Activated CD4-positive, alpha-beta T cell treated with anti-CD3 and anti-CD28 coated beads, Interleukin-2, amount 10 ng/mL, durations not matched to agents 7 days and 5 days (primary cell): ENCODE results near the gene SORL1. TPM values are rescaled to one million over a fixed set of nuclear protein-coding genes. Genes with fewer than 3 reads are reported as not detected.
A peak's percentile ranks its signal among the peaks of the same experiment; 100 is the strongest.

ENCODE experiments used
- CTCF ChIA-PET: fragments of 350-600 bp; sonication (Branson Sonifier 250); formaldehyde crosslinking; loops from one replicate; lab custom pipeline; 2021; ENCODE audit warnings: antibody characterized with exemption; lab: Charles Lee
- POLR2A ChIA-PET: fragments of 350-600 bp; sonication (Branson Sonifier 250); formaldehyde crosslinking; loops from one replicate; lab custom pipeline; 2021; ENCODE audit warnings: antibody characterized with exemption; lab: Charles Lee
- DNase-seq: peaks from one replicate; pipeline ENCODE4 v3.0.0-alpha.2; 2020
- H3K27ac Mint-ChIP-seq: one replicate; pipeline ENCODE4 v1.8.0; 2021; ENCODE audit warnings: mild to moderate bottlenecking, moderate library complexity, mixed read lengths
- H3K27me3 Mint-ChIP-seq: one replicate; pipeline ENCODE4 v1.8.0; 2021; ENCODE audit warnings: mixed read lengths
- H3K36me3 Mint-ChIP-seq: one replicate; pipeline ENCODE4 v1.8.0; 2021; ENCODE audit warnings: low read depth, mixed read lengths
- H3K4me1 Mint-ChIP-seq: one replicate; pipeline ENCODE4 v1.8.0; 2021; ENCODE audit warnings: mixed read lengths
- H3K4me3 Mint-ChIP-seq: one replicate; pipeline ENCODE4 v1.8.0; 2021; ENCODE audit warnings: mild to moderate bottlenecking, moderate library complexity, mixed read lengths
- H3K9me3 Mint-ChIP-seq: one replicate; pipeline ENCODE4 v1.8.0; 2021; ENCODE audit warnings: mixed read lengths
- total RNA-seq, 2 experiments: library from RNA; stranded (reverse); gene quantifications; one replicate each; pipeline ENCODE4 v1.2.3, GENCODE V29; 2021

Gene SORL1
- total RNA-seq, 2 experiments from 2014 or later: 197 to 207 TPM

- Mint-ChIP-seq H3K4me3 (no peak overlapping the region), H3K4me1 (peaks cover 75% of the 10 kb centered on the region), H3K9me3 (peaks cover 3% of the 10 kb centered on the region), H3K27me3 (no peaks in the 10 kb centered on the region), H3K36me3 (peaks cover 60% of the 10 kb centered on the region), H3K27ac (peak overlapping the region; percentile 87)
- CTCF ChIA-PET: interaction anchor here (0.5 to 1.3 kb wide), 2 partner anchors 19 to 1544 kb away, joined by 4 read pairs; no protein-coding TSS in a partner anchor
- POLR2A ChIA-PET: no interaction called here
- no peak for DNase-seq
Measured at GRCh38 chr11:121446752-121447156, 5.4 kb upstream of the SORL1 start.

- ChIA-PET CTCF (interaction anchor here (0.8 kb wide), 1 partner anchor 12 kb away, joined by 4 read pairs; no protein-coding TSS in a partner anchor), POLR2A (no interaction called here)
- DNase-seq: no peak
- Mint-ChIP-seq H3K36me3 (peaks cover 61% of the 10 kb centered on the region), H3K9me3 (peaks cover 3% of the 10 kb centered on the region), H3K4me1 (peaks cover 75% of the 10 kb centered on the region), H3K27me3 (no peaks in the 10 kb centered on the region), H3K4me3 (no peak overlapping the region), H3K27ac (peak overlapping the region; percentile 94)
Measured at GRCh38 chr11:121448011-121448410, 4.1 kb upstream of the SORL1 start.

- Mint-ChIP-seq H3K27ac (peak overlapping the region; percentile 94), H3K27me3 (no peaks in the 10 kb centered on the region), H3K4me3 (peak overlapping the region; percentile 63), H3K4me1 (peaks cover 75% of the 10 kb centered on the region), H3K36me3 (peaks cover 65% of the 10 kb centered on the region), H3K9me3 (peaks cover 3% of the 10 kb centered on the region)
- no peak for DNase-seq
- ChIA-PET CTCF (interaction anchor here (1.4 to 4.9 kb wide), 3 partner anchors 10 to 20 kb away, joined by 5 to 27 read pairs (median 14); no protein-coding TSS in a partner anchor), POLR2A (no interaction called here)
Measured at GRCh38 chr11:121448431-121448941, 3.6 kb upstream of the SORL1 start.

GRCh38 chr11:121449123-121449522 lies 3.0 kb upstream of the SORL1 start:
- Mint-ChIP-seq H3K9me3 (peaks cover 3% of the 10 kb centered on the region), H3K4me3 (peak overlapping the region; percentile 63), H3K36me3 (peaks cover 66% of the 10 kb centered on the region), H3K27me3 (no peaks in the 10 kb centered on the region), H3K4me1 (peaks cover 74% of the 10 kb centered on the region), H3K27ac (peak overlapping the region; percentile 94)
- POLR2A ChIA-PET: no interaction called here
- peak; percentile 60 for DNase-seq
- CTCF ChIA-PET: interaction anchor here (0.6 to 4.9 kb wide), 4 partner anchors 10 to 21 kb away, joined by 3 to 27 read pairs (median 10); no protein-coding TSS in a partner anchor

GRCh38 chr11:121449626-121450025 lies 2.5 kb upstream of the SORL1 start:
- ChIA-PET POLR2A (interaction anchor here (1.2 kb wide), 1 partner anchor 32 kb away, joined by 3 read pairs; no protein-coding TSS in a partner anchor), CTCF (interaction anchor here (0.6 to 4.9 kb wide), 6 partner anchors 9 to 92 kb away, joined by 3 to 27 read pairs (median 6); no protein-coding TSS in a partner anchor)
- peaks cover 67% of the 10 kb centered on the region for H3K36me3 Mint-ChIP-seq
- peak overlapping the region; percentile 63 for H3K4me3 Mint-ChIP-seq
- H3K27me3 Mint-ChIP-seq: no peaks in the 10 kb centered on the region
- peaks cover 75% of the 10 kb centered on the region for H3K4me1 Mint-ChIP-seq
- peak overlapping the region; percentile 94 for H3K27ac Mint-ChIP-seq
- no peak for DNase-seq
- H3K9me3 Mint-ChIP-seq: peaks cover 3% of the 10 kb centered on the region

GRCh38 chr11:121450401-121450800 lies 1.7 kb upstream of the SORL1 start:
- ChIA-PET POLR2A (interaction anchor here (1.0 to 1.5 kb wide), 3 partner anchors 14 to 33 kb away, joined by 3 to 5 read pairs (median 4); no protein-coding TSS in a partner anchor), CTCF (interaction anchor here (0.7 to 4.9 kb wide), 9 partner anchors 10 to 140 kb away, joined by 3 to 27 read pairs (median 6); no protein-coding TSS in a partner anchor)
- Mint-ChIP-seq H3K36me3 (peaks cover 69% of the 10 kb centered on the region), H3K27me3 (no peaks in the 10 kb centered on the region), H3K4me1 (peaks cover 75% of the 10 kb centered on the region), H3K4me3 (peak overlapping the region; percentile 76), H3K9me3 (peaks cover 3% of the 10 kb centered on the region), H3K27ac (peak overlapping the region; percentile 94)
- peak; percentile 65 for DNase-seq

GRCh38 chr11:121451178-121451985 lies 732 bp upstream of the SORL1 start:
- H3K27me3 Mint-ChIP-seq: no peaks in the 10 kb centered on the region

GRCh38 chr11:121452609-121453150 lies 566 bp downstream of the SORL1 start, which contains the start of gene SORL1-AS1:
SORL1-AS1 (minus strand) TSS chr11:121452967.
- CTCF ChIA-PET: interaction anchor here (0.7 to 4.9 kb wide), 5 partner anchors 9 to 86 kb away, joined by 3 to 27 read pairs (median 4); no protein-coding TSS in a partner anchor
- H3K4me3 Mint-ChIP-seq: peak within 1 kb of the TSS; percentile 91
- H3K36me3 Mint-ChIP-seq: peaks cover 70% of the 10 kb centered on the region
- H3K27ac Mint-ChIP-seq: peak within 1 kb of the TSS; percentile 94
- peaks cover 73% of the 10 kb centered on the region for H3K4me1 Mint-ChIP-seq
- no peaks in the 10 kb centered on the region for H3K27me3 Mint-ChIP-seq
- POLR2A ChIA-PET: interaction anchor here (0.7 to 0.8 kb wide), 2 partner anchors 20 to 36 kb away, joined by 3 to 5 read pairs; no protein-coding TSS in a partner anchor
- peaks cover 3% of the 10 kb centered on the region for H3K9me3 Mint-ChIP-seq
- DNase-seq: peak; percentile 53

More at GRCh38 chr11:121451178-121451985, 732 bp upstream of the SORL1 start:
- peak; percentile 45 for DNase-seq
- CTCF ChIA-PET: interaction anchor here (0.7 to 4.9 kb wide), 19 partner anchors 8 to 160 kb away, joined by 3 to 27 read pairs (median 4); no protein-coding TSS in a partner anchor
- Mint-ChIP-seq H3K36me3 (peaks cover 67% of the 10 kb centered on the region), H3K9me3 (peaks cover 3% of the 10 kb centered on the region), H3K4me3 (peak overlapping the region; percentile 76), H3K27ac (peak overlapping the region; percentile 94), H3K4me1 (peaks cover 73% of the 10 kb centered on the region)
- POLR2A ChIA-PET: interaction anchor here (0.8 to 1.5 kb wide), 3 partner anchors 13 to 32 kb away, joined by 3 to 5 read pairs (median 4); no protein-coding TSS in a partner anchor

- H3K27ac Mint-ChIP-seq: peak overlapping the region; percentile 94
- peak overlapping the region; percentile 91 for H3K4me3 Mint-ChIP-seq
- peaks cover 70% of the 10 kb centered on the region for H3K36me3 Mint-ChIP-seq
- no peak for DNase-seq
- ChIA-PET CTCF (interaction anchor here (0.7 to 1.8 kb wide), 2 partner anchors 11 to 22 kb away, joined by 3 to 4 read pairs; no protein-coding TSS in a partner anchor), POLR2A (no interaction called here)
- no peaks in the 10 kb centered on the region for H3K27me3 Mint-ChIP-seq
- H3K4me1 Mint-ChIP-seq: peaks cover 73% of the 10 kb centered on the region
- no peaks in the 10 kb centered on the region for H3K9me3 Mint-ChIP-seq
Measured at GRCh38 chr11:121453589-121454299, 1.6 kb downstream of the SORL1 start.

- CTCF ChIA-PET: interaction anchor here (1.8 kb wide), 1 partner anchor 10 kb away, joined by 4 read pairs; no protein-coding TSS in a partner anchor
- H3K9me3 Mint-ChIP-seq: no peaks in the 10 kb centered on the region
Measured at GRCh38 chr11:121455115-121455514, 3.0 kb downstream of the SORL1 start.

GRCh38 chr11:121456151-121456550 lies 4.0 kb downstream of the SORL1 start:
- H3K27me3 Mint-ChIP-seq: no peaks in the 10 kb centered on the region
- H3K27ac Mint-ChIP-seq: no peak overlapping the region
- H3K4me1 Mint-ChIP-seq: peaks cover 73% of the 10 kb centered on the region
- ChIA-PET POLR2A (no interaction called here), CTCF (interaction anchor here (0.6 to 1.0 kb wide), 3 partner anchors 21 to 40 kb away, joined by 3 to 4 read pairs (median 3); no protein-coding TSS in a partner anchor)
- no peak for DNase-seq
- H3K9me3 Mint-ChIP-seq: no peaks in the 10 kb centered on the region
- peak overlapping the region; percentile 52 for H3K4me3 Mint-ChIP-seq
- H3K36me3 Mint-ChIP-seq: peaks cover 81% of the 10 kb centered on the region

More at GRCh38 chr11:121455115-121455514, 3.0 kb downstream of the SORL1 start:
- no peak for DNase-seq
- Mint-ChIP-seq H3K27ac (peak overlapping the region; percentile 94), H3K4me1 (peaks cover 73% of the 10 kb centered on the region), H3K4me3 (peak overlapping the region; percentile 91), H3K36me3 (peaks cover 80% of the 10 kb centered on the region), H3K27me3 (no peaks in the 10 kb centered on the region)
- POLR2A ChIA-PET: no interaction called here
